ENCODE measurements around the gene FAM170A. TPM values are rescaled to one million over a fixed set of nuclear protein-coding genes. Genes with fewer than 3 reads are reported as not detected.

Gene FAM170A
- total RNA-seq, 1 donor from 2014 or later: not detected

DNA sequence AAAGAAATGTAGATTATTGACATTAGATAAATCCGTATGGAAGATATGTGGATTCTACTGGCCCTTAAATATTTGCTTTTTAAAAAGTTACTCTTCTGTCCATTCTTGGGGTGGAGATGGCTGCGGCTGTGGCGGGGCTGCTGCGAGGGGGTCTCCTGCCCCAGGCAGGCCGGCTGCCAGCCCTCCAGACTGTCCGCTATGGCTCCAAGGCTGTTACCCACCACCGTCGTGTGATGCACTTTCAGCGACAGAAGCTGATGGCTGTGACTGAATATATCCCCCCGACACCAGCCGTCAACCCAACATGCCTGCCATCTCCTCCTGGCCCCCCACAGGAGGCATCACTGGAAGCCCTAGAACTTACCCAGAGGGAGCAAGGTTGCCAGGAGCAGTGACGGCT lies 50.7 kb downstream of the FAM170A start:
- Mint-ChIP-seq H3K27ac (ENCODE audit: unreplicated experiment) (no peak overlapping the region), H3K9me3 (peaks cover 3% of the 10 kb centered on the region), H3K36me3 (ENCODE audit: low read depth) (peaks cover 3% of the 10 kb centered on the region), H3K27me3 (ENCODE audit: low read depth) (no peaks in the 10 kb centered on the region), H3K4me1 (no peaks in the 10 kb centered on the region), H3K4me3 (no peak overlapping the region)
- TF ChIP-seq, protein P1, sequence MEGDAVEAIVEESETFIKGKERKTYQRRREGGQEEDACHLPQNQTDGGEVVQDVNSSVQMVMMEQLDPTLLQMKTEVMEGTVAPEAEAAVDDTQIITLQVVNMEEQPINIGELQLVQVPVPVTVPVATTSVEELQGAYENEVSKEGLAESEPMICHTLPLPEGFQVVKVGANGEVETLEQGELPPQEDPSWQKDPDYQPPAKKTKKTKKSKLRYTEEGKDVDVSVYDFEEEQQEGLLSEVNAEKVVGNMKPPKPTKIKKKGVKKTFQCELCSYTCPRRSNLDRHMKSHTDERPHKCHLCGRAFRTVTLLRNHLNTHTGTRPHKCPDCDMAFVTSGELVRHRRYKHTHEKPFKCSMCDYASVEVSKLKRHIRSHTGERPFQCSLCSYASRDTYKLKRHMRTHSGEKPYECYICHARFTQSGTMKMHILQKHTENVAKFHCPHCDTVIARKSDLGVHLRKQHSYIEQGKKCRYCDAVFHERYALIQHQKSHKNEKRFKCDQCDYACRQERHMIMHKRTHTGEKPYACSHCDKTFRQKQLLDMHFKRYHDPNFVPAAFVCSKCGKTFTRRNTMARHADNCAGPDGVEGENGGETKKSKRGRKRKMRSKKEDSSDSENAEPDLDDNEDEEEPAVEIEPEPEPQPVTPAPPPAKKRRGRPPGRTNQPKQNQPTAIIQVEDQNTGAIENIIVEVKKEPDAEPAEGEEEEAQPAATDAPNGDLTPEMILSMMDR (conservative IDR thresholded peaks at IDR 0.05): no peak
- DNase-seq (ENCODE audit: low read depth, low spot score): no peak

GRCh38 chr5:119681734-119682133 lies 52.4 kb downstream of the FAM170A start:
- peaks cover 3% of the 10 kb centered on the region for H3K36me3 Mint-ChIP-seq (ENCODE audit: low read depth)
- no peak overlapping the region for H3K4me3 Mint-ChIP-seq
- H3K4me1 Mint-ChIP-seq: no peaks in the 10 kb centered on the region
- DNase-seq (ENCODE audit: low read depth, low spot score): no peak
- no peak overlapping the region for H3K27ac Mint-ChIP-seq (ENCODE audit: unreplicated experiment)
- H3K27me3 Mint-ChIP-seq (ENCODE audit: low read depth): no peaks in the 10 kb centered on the region
- H3K9me3 Mint-ChIP-seq: peaks cover 3% of the 10 kb centered on the region
- TF ChIP-seq, protein P1 (conservative IDR thresholded peaks at IDR 0.05): no peak

GRCh38 chr5:119682372-119682771 lies 53.0 kb downstream of the FAM170A start:
- Mint-ChIP-seq H3K4me1 (no peaks in the 10 kb centered on the region), H3K27ac (ENCODE audit: unreplicated experiment) (no peak overlapping the region), H3K4me3 (no peak overlapping the region), H3K9me3 (peaks cover 3% of the 10 kb centered on the region), H3K27me3 (ENCODE audit: low read depth) (no peaks in the 10 kb centered on the region), H3K36me3 (ENCODE audit: low read depth) (peaks cover 3% of the 10 kb centered on the region)
- TF ChIP-seq, protein P1 (conservative IDR thresholded peaks at IDR 0.05): no peak
- no peak for DNase-seq (ENCODE audit: low read depth, low spot score)

Other genes starting within 250 kb of the FAM170A start
- 179 and 214 TPM in 2 replicates for gene HSD17B4, start 177.1 kb upstream of the FAM170A start, total RNA-seq